Stimulated activated CD4-positive, alpha-beta T cell treated with anti-CD3 and anti-CD28 coated beads, Interleukin-15, amount 100 ng/mL, for 1 hour (primary cell): ENCODE results near the gene PADI2.

ENCODE experiments used
- DNase-seq, 2 donors: peaks; one replicate each; pipeline ENCODE4 v3.0.0-alpha.2; 2020; ENCODE audit warnings: low read depth in 1 of 2, low spot score in 1 of 2

The PADI2 gene

GRCh38 chr1:17116643-17117042 lies 2.6 kb downstream of the PADI2 start:
- DNase-seq = no peak

GRCh38 chr1:17113963-17114362 lies 5.3 kb downstream of the PADI2 start:
- no peak for DNase-seq

- DNase-seq = no peak
Observed at GRCh38 chr1:17112496-17113236, 6.6 kb downstream of the PADI2 start.

GRCh38 chr1:17112076-17112475 lies 7.2 kb downstream of the PADI2 start:
- DNase-seq = no peak

GRCh38 chr1:17110555-17110926 lies 8.7 kb downstream of the PADI2 start:
- DNase-seq = no peak

- DNase-seq = no peak
Observed at GRCh38 chr1:17109892-17110554, 9.2 kb downstream of the PADI2 start.

- no peak for DNase-seq
Observed at GRCh38 chr1:17108786-17109185, 10.5 kb downstream of the PADI2 start.

- no peak for DNase-seq
Observed at GRCh38 chr1:17108360-17108759, 10.9 kb downstream of the PADI2 start.

GRCh38 chr1:17104782-17105181 lies 14.5 kb downstream of the PADI2 start:
- no peak for DNase-seq

GRCh38 chr1:17102232-17102631 lies 17.0 kb downstream of the PADI2 start:
- no peak for DNase-seq

- no peak for DNase-seq
Observed at GRCh38 chr1:17101261-17101660, 18.0 kb downstream of the PADI2 start.

- DNase-seq = no peak
Observed at GRCh38 chr1:17099616-17100340, 19.5 kb downstream of the PADI2 start.

GRCh38 chr1:17098446-17099317 lies 20.6 kb downstream of the PADI2 start:
- DNase-seq = no peak

GRCh38 chr1:17097787-17098186 lies 21.5 kb downstream of the PADI2 start:
- no peak for DNase-seq

GRCh38 chr1:17097147-17097546 lies 22.1 kb downstream of the PADI2 start:
- no peak for DNase-seq

- DNase-seq = no peak
Observed at GRCh38 chr1:17096584-17096983, 22.7 kb downstream of the PADI2 start.

GRCh38 chr1:17095141-17095540 lies 24.1 kb downstream of the PADI2 start:
- DNase-seq = no peak

GRCh38 chr1:17094664-17095063 lies 24.6 kb downstream of the PADI2 start:
- DNase-seq = no peak

- no peak for DNase-seq
Observed at GRCh38 chr1:17093822-17094393, 25.3 kb downstream of the PADI2 start.

- DNase-seq = no peak
Observed at GRCh38 chr1:17091252-17091651, 28.0 kb downstream of the PADI2 start.

GRCh38 chr1:17089506-17089905 lies 29.7 kb downstream of the PADI2 start:
- no peak for DNase-seq
